ENCODE data around the gene CZIB.

- TF ChIP-seq CTCF (IDR thresholded peaks at IDR 0.05) (no peak), POLR2A (IDR thresholded peaks at IDR 0.05; ENCODE audit: low read depth) (no peak), POLR2AphosphoS5 (IDR thresholded peaks at IDR 0.05) (no peak), EP300 (IDR thresholded peaks at IDR 0.05) (no peak)
Observed at GRCh38 chr1:53180951-53181350, 39.5 kb downstream of the CZIB start.
